Measurements from ENCODE around the gene ETV6. TPM values are rescaled to one million over a fixed set of nuclear protein-coding genes. Genes with fewer than 3 reads are reported as not detected.
"Not testable (repeated sequence)": the region's sequence is repeated elsewhere in the genome, so short reads cannot be mapped to it uniquely, and the experiment has no call there.

The ETV6 gene
- total RNA-seq, 2 experiments from 2014 or later, result 28.5 to 30.2 TPM

DNA sequence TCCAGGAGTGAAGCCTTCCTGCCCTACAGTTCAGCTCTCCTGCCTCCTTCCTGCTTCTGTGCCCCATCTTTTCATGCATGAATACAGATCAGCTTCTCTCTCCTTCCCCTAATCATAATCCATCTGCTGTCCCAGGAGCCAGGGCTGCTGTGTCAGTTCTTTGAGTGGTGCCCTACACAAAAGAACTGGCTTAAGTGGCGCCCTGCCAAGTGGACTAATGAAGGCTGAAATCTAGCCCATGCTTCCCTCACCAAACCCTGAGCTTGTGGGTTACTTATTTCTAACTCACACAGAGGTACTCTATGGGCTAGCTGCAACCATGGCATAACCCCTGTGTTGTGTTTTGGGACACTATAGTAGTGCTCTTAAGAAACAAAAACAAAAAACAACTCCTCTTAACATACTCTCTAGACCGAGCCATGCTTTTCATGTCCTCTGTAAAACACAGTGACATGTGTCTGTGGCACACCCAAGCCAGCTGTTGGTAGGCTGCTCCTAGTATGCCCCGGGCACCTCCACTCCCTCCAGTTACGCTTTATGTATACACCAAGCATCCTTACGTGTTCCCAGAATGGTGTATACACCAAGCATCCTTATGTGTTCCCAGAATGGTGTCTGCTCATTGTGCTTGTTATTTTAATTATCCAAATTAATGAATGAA lies 19.3 kb upstream of the ETV6 start:
- ATAC-seq (ENCODE audit: poor library complexity), result no peak
- H3K4me3 ChIP-seq (ENCODE audit: low read length), result no peak overlapping the region
- Mint-ChIP-seq H3K9me3 (peaks cover under 1% of the 10 kb centered on the region), H3K4me3 (no peak overlapping the region), H3K27ac (no peak overlapping the region), H3K27me3 (no peaks in the 10 kb centered on the region), H3K4me1 (ENCODE audit: low read depth) (no peaks in the 10 kb centered on the region), H3K36me3 (ENCODE audit: low read depth) (no peaks in the 10 kb centered on the region)
- no peaks in the 10 kb centered on the region for H3K9me3 ChIP-seq (ENCODE audit: control insufficient read depth in 1 of 2, insufficient read depth in 1 of 2, low read length in 2 of 2)
- no peaks in the 10 kb centered on the region for H3K4me1 ChIP-seq (ENCODE audit: insufficient read depth, low read length)
- TF ChIP-seq, protein P1, sequence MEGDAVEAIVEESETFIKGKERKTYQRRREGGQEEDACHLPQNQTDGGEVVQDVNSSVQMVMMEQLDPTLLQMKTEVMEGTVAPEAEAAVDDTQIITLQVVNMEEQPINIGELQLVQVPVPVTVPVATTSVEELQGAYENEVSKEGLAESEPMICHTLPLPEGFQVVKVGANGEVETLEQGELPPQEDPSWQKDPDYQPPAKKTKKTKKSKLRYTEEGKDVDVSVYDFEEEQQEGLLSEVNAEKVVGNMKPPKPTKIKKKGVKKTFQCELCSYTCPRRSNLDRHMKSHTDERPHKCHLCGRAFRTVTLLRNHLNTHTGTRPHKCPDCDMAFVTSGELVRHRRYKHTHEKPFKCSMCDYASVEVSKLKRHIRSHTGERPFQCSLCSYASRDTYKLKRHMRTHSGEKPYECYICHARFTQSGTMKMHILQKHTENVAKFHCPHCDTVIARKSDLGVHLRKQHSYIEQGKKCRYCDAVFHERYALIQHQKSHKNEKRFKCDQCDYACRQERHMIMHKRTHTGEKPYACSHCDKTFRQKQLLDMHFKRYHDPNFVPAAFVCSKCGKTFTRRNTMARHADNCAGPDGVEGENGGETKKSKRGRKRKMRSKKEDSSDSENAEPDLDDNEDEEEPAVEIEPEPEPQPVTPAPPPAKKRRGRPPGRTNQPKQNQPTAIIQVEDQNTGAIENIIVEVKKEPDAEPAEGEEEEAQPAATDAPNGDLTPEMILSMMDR (IDR thresholded peaks at IDR 0.05), result no peak
- H3K27me3 ChIP-seq (ENCODE audit: control insufficient read depth in 1 of 2, insufficient read depth in 2 of 2, low read length in 2 of 2), result no peaks in the 10 kb centered on the region
- no peak for DNase-seq
- ChIA-PET POLR2A (interaction anchor here (0.8 kb wide), 1 partner anchor 272 kb away, joined by 3 read pairs; no protein-coding TSS in a partner anchor), CTCF (no interaction called here)
- intact Hi-C loops (cut with DNase I, micrococcal nuclease), result loop anchor here in 1 of 2 experiments (10.0 kb wide), 1 partner anchor 615 kb away; no protein-coding TSS in a partner anchor
- H3K36me3 ChIP-seq (ENCODE audit: insufficient read depth, low read length), result no peaks in the 10 kb centered on the region
- H3K27ac ChIP-seq (ENCODE audit: low read depth in 1 of 2, low read length in 2 of 2), result no peak overlapping the region

DNA sequence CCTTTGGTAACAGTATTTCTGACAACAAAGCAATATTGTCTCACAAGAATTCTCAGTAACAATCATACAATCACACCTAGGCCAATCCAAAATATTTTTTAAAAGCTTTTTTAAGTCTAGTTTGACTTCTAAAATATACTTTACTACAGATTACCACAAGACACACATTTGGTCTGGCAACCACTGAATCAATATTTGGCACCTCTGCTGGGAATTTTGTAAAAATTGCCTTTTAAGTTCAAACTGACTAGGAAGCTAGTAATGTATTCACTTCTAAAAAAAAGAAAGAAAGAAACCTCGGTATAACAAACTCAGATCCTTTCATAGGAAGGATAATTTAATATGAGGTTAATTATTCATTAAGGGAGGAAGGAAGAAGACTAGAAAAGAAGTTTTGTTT lies 18.2 kb upstream of the ETV6 start:
- DNase-seq (no peak), ATAC-seq (ENCODE audit: poor library complexity) (no peak)
- no peak overlapping the region for H3K27ac Mint-ChIP-seq
- intact Hi-C loops (cut with DNase I, micrococcal nuclease), result loop anchor here in 1 of 2 experiments (10.0 kb wide), 1 partner anchor 616 kb away; no protein-coding TSS in a partner anchor
- CTCF ChIA-PET, result no interaction called here
- TF ChIP-seq, protein P1 (IDR thresholded peaks at IDR 0.05), result no peak
- Histone ChIP-seq H3K4me3 (ENCODE audit: low read length) (no peak overlapping the region), H3K36me3 (ENCODE audit: insufficient read depth, low read length) (no peaks in the 10 kb centered on the region), H3K4me1 (ENCODE audit: insufficient read depth, low read length) (no peaks in the 10 kb centered on the region), H3K9me3 (ENCODE audit: control insufficient read depth in 1 of 2, insufficient read depth in 1 of 2, low read length in 2 of 2) (peaks cover 0 to 3% of the 10 kb centered on the region in 2 experiments), H3K27ac (ENCODE audit: low read depth in 1 of 2, low read length in 2 of 2) (no peak overlapping the region), H3K27me3 (ENCODE audit: control insufficient read depth in 1 of 2, insufficient read depth in 2 of 2, low read length in 2 of 2) (no peaks in the 10 kb centered on the region)
- H3K36me3 Mint-ChIP-seq (ENCODE audit: low read depth), result no peaks in the 10 kb centered on the region
- no peaks in the 10 kb centered on the region for H3K27me3 Mint-ChIP-seq
- peaks cover 2% of the 10 kb centered on the region for H3K9me3 Mint-ChIP-seq
- H3K4me3 Mint-ChIP-seq, result no peak overlapping the region
- H3K4me1 Mint-ChIP-seq (ENCODE audit: low read depth), result no peaks in the 10 kb centered on the region
- POLR2A ChIA-PET, result no interaction called here

DNA sequence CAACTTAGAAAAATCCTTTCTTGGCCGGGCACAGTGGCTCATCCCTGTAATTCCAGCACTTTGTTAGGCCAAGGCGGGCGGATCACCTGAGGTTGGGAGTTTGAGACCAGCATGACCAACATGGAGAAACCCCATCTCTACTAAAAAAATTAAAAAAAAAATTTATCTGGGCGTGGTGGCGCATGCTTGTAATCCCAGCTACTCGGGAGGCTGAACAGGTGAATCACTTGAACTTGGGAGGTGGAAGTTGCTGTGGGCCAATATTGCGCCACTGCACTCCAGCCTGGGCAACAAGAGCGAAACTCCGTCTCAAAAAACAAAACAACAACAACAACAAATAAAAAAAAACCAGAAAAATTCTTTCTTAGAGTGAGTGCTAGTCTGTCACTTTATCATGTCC lies 17.6 kb upstream of the ETV6 start:
- DNase-seq; H3K9me3 Mint-ChIP-seq; H3K27me3 ChIP-seq (ENCODE audit: control insufficient read depth in 1 of 2, insufficient read depth in 2 of 2, low read length in 2 of 2); H3K27ac Mint-ChIP-seq; H3K4me1 ChIP-seq (ENCODE audit: insufficient read depth, low read length); H3K9me3 ChIP-seq (ENCODE audit: control insufficient read depth in 1 of 2, insufficient read depth in 1 of 2, low read length in 2 of 2); H3K4me3 Mint-ChIP-seq; H3K27me3 Mint-ChIP-seq; H3K36me3 Mint-ChIP-seq (ENCODE audit: low read depth); CTCF ChIA-PET; ATAC-seq (ENCODE audit: poor library complexity); H3K27ac ChIP-seq (ENCODE audit: low read depth in 1 of 2, low read length in 2 of 2); H3K4me3 ChIP-seq (ENCODE audit: low read length); POLR2A ChIA-PET; H3K36me3 ChIP-seq (ENCODE audit: insufficient read depth, low read length); H3K4me1 Mint-ChIP-seq (ENCODE audit: low read depth): not testable (repeated sequence)
- intact Hi-C loops (cut with DNase I, micrococcal nuclease), result loop anchor here in 1 of 2 experiments (10.0 kb wide), 1 partner anchor 617 kb away; no protein-coding TSS in a partner anchor
